Keratinocyte (primary cell): ENCODE data around the gene MPPE1.

Experiments
- CTCF ChIP-seq, 3 experiments: IDR thresholded peaks in 1 of 3; conservative IDR thresholded peaks in 1 of 3; optimal IDR thresholded peaks in 1 of 3; 2 replicates in 2 of 3; 3 replicates in 1 of 3; pipeline versions ENCODE3 to v1.5.1; 2011; ENCODE audit warnings: low read length in 3 of 3, mild to moderate bottlenecking in 3 of 3, moderate library complexity in 2 of 3, control low read depth in 1 of 3, inconsistent platforms in 1 of 3; ENCODE audit not compliant: insufficient read depth in 2 of 3; ENCODE audit errors: extremely low read depth in 1 of 3
- EZH2 ChIP-seq: IDR thresholded peaks from one replicate; pipeline ENCODE4 v1.6.1; 2012; ENCODE audit warnings: inconsistent platforms, mild to moderate bottlenecking, low read length, moderate library complexity

DNA sequence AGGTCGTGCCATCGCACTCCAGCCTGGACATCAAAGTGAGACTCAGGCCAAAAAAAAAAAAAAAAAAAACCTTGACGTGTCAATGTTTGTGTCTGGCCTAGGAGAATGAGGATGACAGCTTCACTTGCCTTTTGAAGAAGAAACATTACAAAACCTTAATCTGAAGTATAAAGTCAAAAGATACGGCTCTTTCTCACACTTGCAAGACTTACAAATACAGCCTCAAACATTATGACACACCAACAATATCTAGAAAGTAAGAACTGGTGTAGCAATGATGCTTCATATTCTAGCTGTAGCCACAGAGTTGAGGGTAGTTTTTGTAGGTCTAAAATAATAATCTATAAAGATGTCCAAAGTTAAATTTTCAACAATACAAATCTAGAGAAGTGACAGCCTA lies 25.5 kb downstream of the MPPE1 start:
- TF ChIP-seq CTCF (optimal IDR thresholded peaks at IDR 0.05 in 1 of 3, IDR thresholded peaks at IDR 0.05 in 1 of 3, conservative IDR thresholded peaks at IDR 0.05 in 1 of 3; ENCODE audit: extremely low read depth in 1 of 3, insufficient read depth in 2 of 3, low read length in 3 of 3) (no peak), EZH2 (no peak)
